HL-60 (cell line): Measurements from ENCODE around the gene ELMO1.

Experiments
- DNase-seq, 2 experiments: peaks; one replicate each; pipeline ENCODE4 v3.0.0-alpha.2; 2010 to 2020; ENCODE audit warnings: low read depth in 1 of 2, low spot score in 1 of 2
- H3K27ac ChIP-seq: fragments of 250-450 bp; sonication (Bioruptor Pico); replicated peaks from 2 replicates; pipeline ENCODE4 v1.5.1; 2020; ENCODE audit warnings: mild to moderate bottlenecking, moderate library complexity
- H3K27me3 ChIP-seq: fragments of 250-450 bp; sonication (Bioruptor Pico); 2 replicates; pipeline ENCODE4 v1.5.1; 2021; ENCODE audit warnings: mild to moderate bottlenecking, moderate library complexity; ENCODE audit not compliant: insufficient read depth, poor library complexity, severe bottlenecking
- H3K4me3 ChIP-seq: replicated peaks from 2 replicates; pipeline ENCODE4 v1.5.1; 2011; ENCODE audit warnings: mild to moderate bottlenecking, control low read depth, low read length; ENCODE audit not compliant: insufficient read depth
- GABPA ChIP-seq: IDR thresholded peaks from 2 replicates; pipeline ENCODE4 v1.6.1; 2012; ENCODE audit warnings: low read depth
- POLR2AphosphoS5 ChIP-seq: IDR thresholded peaks from 2 replicates; pipeline ENCODE4 v1.6.1; 2012; ENCODE audit warnings: low read depth
- SPI1 ChIP-seq: IDR thresholded peaks from 2 replicates; pipeline ENCODE4 v1.6.1; 2012; ENCODE audit warnings: low read depth, mild to moderate bottlenecking, borderline replicate concordance
- TF ChIP-seq, protein P1 (sequence below): IDR thresholded peaks from 2 replicates; pipeline ENCODE4 v1.6.1; 2012; ENCODE audit warnings: low read depth; ENCODE audit not compliant: insufficient replicate concordance
- TF ChIP-seq, protein P2 (sequence below): IDR thresholded peaks from one replicate; pipeline ENCODE4 v1.5.1; 2011; ENCODE audit warnings: low read length, control low read depth, inconsistent platforms; ENCODE audit not compliant: insufficient read depth

Gene ELMO1

DNA sequence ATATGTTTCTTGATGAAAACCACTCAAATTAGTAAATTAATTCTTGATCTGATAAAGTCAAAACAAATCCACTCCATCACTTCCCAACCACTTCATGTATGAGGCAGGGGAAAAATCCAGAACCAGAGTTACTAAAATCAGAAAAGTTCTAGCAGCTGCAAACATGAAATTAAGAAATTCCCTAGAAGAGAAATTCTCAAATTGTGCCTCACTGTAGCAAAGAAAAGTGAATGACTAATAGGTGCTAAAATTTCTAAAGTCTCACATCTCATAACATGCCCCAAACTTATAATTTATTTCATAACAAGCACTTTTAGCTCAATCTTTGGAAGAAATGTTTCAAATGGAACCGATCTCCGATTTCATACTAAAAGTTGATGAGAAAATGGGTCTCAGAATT is 379.3 kb downstream of the ELMO1 start:
- no peak overlapping the region for H3K27ac ChIP-seq
- DNase-seq: no peak
- TF ChIP-seq, protein P1, sequence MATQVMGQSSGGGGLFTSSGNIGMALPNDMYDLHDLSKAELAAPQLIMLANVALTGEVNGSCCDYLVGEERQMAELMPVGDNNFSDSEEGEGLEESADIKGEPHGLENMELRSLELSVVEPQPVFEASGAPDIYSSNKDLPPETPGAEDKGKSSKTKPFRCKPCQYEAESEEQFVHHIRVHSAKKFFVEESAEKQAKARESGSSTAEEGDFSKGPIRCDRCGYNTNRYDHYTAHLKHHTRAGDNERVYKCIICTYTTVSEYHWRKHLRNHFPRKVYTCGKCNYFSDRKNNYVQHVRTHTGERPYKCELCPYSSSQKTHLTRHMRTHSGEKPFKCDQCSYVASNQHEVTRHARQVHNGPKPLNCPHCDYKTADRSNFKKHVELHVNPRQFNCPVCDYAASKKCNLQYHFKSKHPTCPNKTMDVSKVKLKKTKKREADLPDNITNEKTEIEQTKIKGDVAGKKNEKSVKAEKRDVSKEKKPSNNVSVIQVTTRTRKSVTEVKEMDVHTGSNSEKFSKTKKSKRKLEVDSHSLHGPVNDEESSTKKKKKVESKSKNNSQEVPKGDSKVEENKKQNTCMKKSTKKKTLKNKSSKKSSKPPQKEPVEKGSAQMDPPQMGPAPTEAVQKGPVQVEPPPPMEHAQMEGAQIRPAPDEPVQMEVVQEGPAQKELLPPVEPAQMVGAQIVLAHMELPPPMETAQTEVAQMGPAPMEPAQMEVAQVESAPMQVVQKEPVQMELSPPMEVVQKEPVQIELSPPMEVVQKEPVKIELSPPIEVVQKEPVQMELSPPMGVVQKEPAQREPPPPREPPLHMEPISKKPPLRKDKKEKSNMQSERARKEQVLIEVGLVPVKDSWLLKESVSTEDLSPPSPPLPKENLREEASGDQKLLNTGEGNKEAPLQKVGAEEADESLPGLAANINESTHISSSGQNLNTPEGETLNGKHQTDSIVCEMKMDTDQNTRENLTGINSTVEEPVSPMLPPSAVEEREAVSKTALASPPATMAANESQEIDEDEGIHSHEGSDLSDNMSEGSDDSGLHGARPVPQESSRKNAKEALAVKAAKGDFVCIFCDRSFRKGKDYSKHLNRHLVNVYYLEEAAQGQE: no peak
- TF ChIP-seq POLR2AphosphoS5 (no peak), SPI1 (no peak), GABPA (no peak)
- TF ChIP-seq, protein P2, sequence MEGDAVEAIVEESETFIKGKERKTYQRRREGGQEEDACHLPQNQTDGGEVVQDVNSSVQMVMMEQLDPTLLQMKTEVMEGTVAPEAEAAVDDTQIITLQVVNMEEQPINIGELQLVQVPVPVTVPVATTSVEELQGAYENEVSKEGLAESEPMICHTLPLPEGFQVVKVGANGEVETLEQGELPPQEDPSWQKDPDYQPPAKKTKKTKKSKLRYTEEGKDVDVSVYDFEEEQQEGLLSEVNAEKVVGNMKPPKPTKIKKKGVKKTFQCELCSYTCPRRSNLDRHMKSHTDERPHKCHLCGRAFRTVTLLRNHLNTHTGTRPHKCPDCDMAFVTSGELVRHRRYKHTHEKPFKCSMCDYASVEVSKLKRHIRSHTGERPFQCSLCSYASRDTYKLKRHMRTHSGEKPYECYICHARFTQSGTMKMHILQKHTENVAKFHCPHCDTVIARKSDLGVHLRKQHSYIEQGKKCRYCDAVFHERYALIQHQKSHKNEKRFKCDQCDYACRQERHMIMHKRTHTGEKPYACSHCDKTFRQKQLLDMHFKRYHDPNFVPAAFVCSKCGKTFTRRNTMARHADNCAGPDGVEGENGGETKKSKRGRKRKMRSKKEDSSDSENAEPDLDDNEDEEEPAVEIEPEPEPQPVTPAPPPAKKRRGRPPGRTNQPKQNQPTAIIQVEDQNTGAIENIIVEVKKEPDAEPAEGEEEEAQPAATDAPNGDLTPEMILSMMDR: no peak
- H3K4me3 ChIP-seq: no peak overlapping the region
- no peaks in the 10 kb centered on the region for H3K27me3 ChIP-seq

DNA sequence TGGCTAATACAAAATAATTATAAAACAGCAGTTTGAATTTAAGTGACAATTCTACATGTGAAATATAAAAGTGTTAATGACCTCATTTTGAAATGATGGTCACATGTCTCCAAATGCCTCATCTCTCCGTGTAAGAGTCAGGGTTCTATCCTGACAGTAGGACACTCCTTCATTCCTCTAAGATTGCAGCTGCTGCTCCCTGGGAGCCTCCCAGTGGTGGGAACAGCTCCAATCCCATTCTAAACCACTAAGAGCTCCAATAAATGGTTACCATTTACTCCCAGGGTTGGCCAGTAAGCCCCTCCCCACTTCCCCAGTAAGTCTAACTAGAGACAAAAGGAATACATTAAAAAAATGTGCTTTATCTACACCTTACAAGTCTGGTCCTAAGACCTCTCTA is 379.8 kb downstream of the ELMO1 start:
- Histone ChIP-seq H3K27ac (no peak overlapping the region), H3K27me3 (no peaks in the 10 kb centered on the region), H3K4me3 (no peak overlapping the region)
- TF ChIP-seq SPI1 (no peak), POLR2AphosphoS5 (no peak), GABPA (no peak)
- TF ChIP-seq, protein P2: no peak
- TF ChIP-seq, protein P1: no peak
- DNase-seq: no peak

DNA sequence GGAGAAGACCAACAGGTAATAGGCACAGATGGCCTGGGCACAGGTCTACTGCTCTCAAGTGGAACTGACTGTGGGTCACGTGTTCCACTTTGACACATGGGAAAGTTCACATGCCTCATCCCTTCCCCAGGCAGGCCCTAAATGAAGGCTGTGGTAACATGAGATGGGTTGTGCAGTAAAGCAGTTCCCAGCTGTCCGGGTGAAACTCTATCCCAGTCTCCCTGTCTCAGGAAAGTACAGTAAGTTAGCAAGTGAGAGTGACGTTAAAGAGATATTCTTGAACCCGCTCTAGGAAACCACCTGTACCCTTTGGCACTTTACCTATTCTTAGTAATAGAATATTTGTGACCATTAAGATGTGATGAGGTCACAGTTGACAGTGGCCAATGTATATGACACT is 380.6 kb downstream of the ELMO1 start:
- Histone ChIP-seq H3K27ac (no peak overlapping the region), H3K4me3 (no peak overlapping the region), H3K27me3 (no peaks in the 10 kb centered on the region)
- DNase-seq: no peak
- TF ChIP-seq GABPA: no peak
- TF ChIP-seq, protein P1: no peak
- TF ChIP-seq, protein P2: no peak
- TF ChIP-seq POLR2AphosphoS5: no peak
- no peak for TF ChIP-seq SPI1
